Measurements from ENCODE around the gene SYT5.

The SYT5 gene

GRCh38 chr19:55189403-55189835 lies 9.3 kb upstream of the SYT5 start:
- TF ChIP-seq ZC3H10 (CRISPR knock-in tag; IDR thresholded peaks at IDR 0.05) (peak; percentile 57; the same call in 1 of the 2 replicates), ZFP3 (CRISPR knock-in tag; IDR thresholded peaks at IDR 0.05) (no peak), RARB (CRISPR knock-in tag; IDR thresholded peaks at IDR 0.05) (no peak)
- peak; percentile 86 for ATAC-seq

GRCh38 chr19:55188625-55189024 lies 8.5 kb upstream of the SYT5 start:
- ATAC-seq: no peak; the same call in 2 of the 3 replicates
- TF ChIP-seq OSR1 (CRISPR knock-in tag; IDR thresholded peaks at IDR 0.05) (no peak), ISL1 (CRISPR knock-in tag; IDR thresholded peaks at IDR 0.05) (no peak), GLIS3 (CRISPR knock-in tag; IDR thresholded peaks at IDR 0.05) (no peak), POU6F1 (CRISPR knock-in tag; IDR thresholded peaks at IDR 0.05; ENCODE audit: borderline replicate concordance, low read depth) (no peak), PATZ1 (CRISPR knock-in tag; IDR thresholded peaks at IDR 0.05; ENCODE audit: borderline replicate concordance) (no peak), TOX (CRISPR knock-in tag; IDR thresholded peaks at IDR 0.05; ENCODE audit: borderline replicate concordance) (no peak), BACH2 (CRISPR knock-in tag; IDR thresholded peaks at IDR 0.05; ENCODE audit: borderline replicate concordance) (no peak), CSDC2 (CRISPR knock-in tag; IDR thresholded peaks at IDR 0.05) (no peak), SNAI2 (CRISPR knock-in tag; IDR thresholded peaks at IDR 0.05) (no peak)

- ATAC-seq: no peak
- TF ChIP-seq ZFP30 (CRISPR knock-in tag; IDR thresholded peaks at IDR 0.05) (no peak), ESRRG (CRISPR knock-in tag; IDR thresholded peaks at IDR 0.05) (no peak), CREB5 (CRISPR knock-in tag; IDR thresholded peaks at IDR 0.05; ENCODE audit: low read depth) (no peak), PPARA (CRISPR knock-in tag; IDR thresholded peaks at IDR 0.05; ENCODE audit: borderline replicate concordance) (no peak), POU6F1 (CRISPR knock-in tag; IDR thresholded peaks at IDR 0.05; ENCODE audit: borderline replicate concordance, low read depth) (no peak), GLIS3 (CRISPR knock-in tag; IDR thresholded peaks at IDR 0.05) (no peak), TOX (CRISPR knock-in tag; IDR thresholded peaks at IDR 0.05; ENCODE audit: borderline replicate concordance) (no peak), TCF4 (CRISPR knock-in tag; IDR thresholded peaks at IDR 0.05; ENCODE audit: borderline replicate concordance) (no peak), CSRNP3 (CRISPR knock-in tag; IDR thresholded peaks at IDR 0.05) (no peak), ZNF70 (CRISPR knock-in tag; IDR thresholded peaks at IDR 0.05) (no peak), CSDC2 (CRISPR knock-in tag; IDR thresholded peaks at IDR 0.05) (no peak), ISL1 (CRISPR knock-in tag; IDR thresholded peaks at IDR 0.05) (no peak), SNAI2 (CRISPR knock-in tag; IDR thresholded peaks at IDR 0.05) (no peak), RARB (CRISPR knock-in tag; IDR thresholded peaks at IDR 0.05) (no peak), TSHZ2 (CRISPR knock-in tag; IDR thresholded peaks at IDR 0.05) (no peak), PATZ1 (CRISPR knock-in tag; IDR thresholded peaks at IDR 0.05; ENCODE audit: borderline replicate concordance) (no peak), ZC3H10 (CRISPR knock-in tag; IDR thresholded peaks at IDR 0.05) (no peak), ZFP3 (CRISPR knock-in tag; IDR thresholded peaks at IDR 0.05) (no peak), BACH2 (CRISPR knock-in tag; IDR thresholded peaks at IDR 0.05; ENCODE audit: borderline replicate concordance) (no peak), OSR1 (CRISPR knock-in tag; IDR thresholded peaks at IDR 0.05) (no peak)
Measured at GRCh38 chr19:55186080-55186479, 6.0 kb upstream of the SYT5 start.
